ENCODE data around the gene SMIM26. TPM values are rescaled to one million over a fixed set of nuclear protein-coding genes. Genes with fewer than 3 reads are reported as not detected.

SMIM26 gene
- total and polyA plus RNA-seq, 2 of the 13 experiments (the other 11 are each of a cell fraction or from before 2014, with no cell fraction given) = 214 to 249 TPM

DNA sequence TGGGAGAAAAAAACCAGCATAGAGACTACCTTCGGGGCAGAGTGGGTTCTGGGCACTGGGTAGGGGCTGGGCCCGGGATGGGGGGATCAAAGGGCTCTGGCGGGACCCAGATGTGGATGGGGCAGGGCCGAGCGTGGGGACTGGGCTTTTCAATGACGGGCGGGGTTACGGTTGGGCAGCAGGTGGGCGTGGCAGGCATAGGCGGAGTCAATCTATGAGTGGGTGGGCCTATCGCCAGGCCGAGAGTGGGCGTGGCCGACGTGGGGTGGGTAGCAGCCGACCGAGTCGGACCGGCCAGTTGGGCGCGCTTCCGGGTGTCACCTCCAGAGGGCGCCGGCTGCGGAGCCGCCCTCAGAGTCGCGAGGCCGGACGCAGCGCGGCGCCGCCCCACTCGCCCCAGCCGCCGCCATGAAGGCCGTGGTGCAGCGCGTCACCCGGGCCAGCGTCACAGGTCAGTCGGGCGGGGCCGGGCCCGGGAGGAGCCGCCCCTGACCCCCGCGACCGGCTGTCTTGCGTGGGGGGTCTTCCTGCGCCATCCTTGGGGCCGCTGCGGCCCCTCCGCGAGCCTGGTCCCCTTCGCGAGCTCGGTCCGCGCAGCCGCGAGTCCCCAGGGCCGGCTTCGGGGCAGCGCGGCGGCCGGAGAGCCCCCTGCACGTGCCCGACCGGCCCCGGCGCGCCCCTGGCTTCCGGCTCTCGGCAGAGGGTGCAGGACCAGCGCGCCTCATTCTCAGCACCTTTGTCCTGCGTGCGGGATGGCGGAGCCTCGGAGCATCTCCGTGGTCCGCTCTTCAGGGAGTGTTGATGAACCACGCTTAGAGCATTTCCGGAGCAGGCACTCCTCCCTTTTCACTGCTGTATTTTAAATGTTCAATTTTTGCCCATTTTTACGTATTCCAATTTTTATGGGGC lies 20.7 kb downstream of the SMIM26 start, which contains the start of gene DTD1 (continued):
- TF ChIP-seq ZNF333 (CRISPR knock-in tag; IDR thresholded peaks at IDR 0.05; ENCODE audit: borderline replicate concordance) = peak; percentile 18; the same call in 1 of the 2 replicates
- TF ChIP-seq, protein P1, sequence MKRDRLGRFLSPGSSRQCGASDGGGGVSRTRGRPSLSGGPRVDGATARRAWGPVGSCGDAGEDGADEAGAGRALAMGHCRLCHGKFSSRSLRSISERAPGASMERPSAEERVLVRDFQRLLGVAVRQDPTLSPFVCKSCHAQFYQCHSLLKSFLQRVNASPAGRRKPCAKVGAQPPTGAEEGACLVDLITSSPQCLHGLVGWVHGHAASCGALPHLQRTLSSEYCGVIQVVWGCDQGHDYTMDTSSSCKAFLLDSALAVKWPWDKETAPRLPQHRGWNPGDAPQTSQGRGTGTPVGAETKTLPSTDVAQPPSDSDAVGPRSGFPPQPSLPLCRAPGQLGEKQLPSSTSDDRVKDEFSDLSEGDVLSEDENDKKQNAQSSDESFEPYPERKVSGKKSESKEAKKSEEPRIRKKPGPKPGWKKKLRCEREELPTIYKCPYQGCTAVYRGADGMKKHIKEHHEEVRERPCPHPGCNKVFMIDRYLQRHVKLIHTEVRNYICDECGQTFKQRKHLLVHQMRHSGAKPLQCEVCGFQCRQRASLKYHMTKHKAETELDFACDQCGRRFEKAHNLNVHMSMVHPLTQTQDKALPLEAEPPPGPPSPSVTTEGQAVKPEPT (CRISPR knock-in tag; IDR thresholded peaks at IDR 0.05; ENCODE audit: low read depth) = peak; percentile 32; the same call in 1 of the 2 replicates
- TF ChIP-seq, protein P2, sequence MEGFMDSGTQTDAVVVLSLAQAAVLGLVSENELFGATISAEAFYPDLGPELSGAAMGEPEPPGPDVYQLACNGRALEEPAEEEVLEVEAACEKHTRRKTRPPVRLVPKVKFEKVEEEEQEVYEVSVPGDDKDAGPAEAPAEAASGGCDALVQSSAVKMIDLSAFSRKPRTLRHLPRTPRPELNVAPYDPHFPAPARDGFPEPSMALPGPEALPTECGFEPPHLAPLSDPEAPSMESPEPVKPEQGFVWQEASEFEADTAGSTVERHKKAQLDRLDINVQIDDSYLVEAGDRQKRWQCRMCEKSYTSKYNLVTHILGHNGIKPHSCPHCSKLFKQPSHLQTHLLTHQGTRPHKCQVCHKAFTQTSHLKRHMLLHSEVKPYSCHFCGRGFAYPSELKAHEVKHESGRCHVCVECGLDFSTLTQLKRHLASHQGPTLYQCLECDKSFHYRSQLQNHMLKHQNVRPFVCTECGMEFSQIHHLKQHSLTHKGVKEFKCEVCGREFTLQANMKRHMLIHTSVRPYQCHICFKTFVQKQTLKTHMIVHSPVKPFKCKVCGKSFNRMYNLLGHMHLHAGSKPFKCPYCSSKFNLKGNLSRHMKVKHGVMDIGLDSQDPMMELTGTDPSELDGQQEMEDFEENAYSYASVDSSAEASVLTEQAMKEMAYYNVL (CRISPR knock-in tag; IDR thresholded peaks at IDR 0.05; ENCODE audit: borderline replicate concordance) = no peak; the same call in 1 of the 2 replicates
- no peak for TF ChIP-seq NPAS2 (CRISPR knock-in tag; IDR thresholded peaks at IDR 0.05; ENCODE audit: borderline replicate concordance)
- TF ChIP-seq, protein P3, sequence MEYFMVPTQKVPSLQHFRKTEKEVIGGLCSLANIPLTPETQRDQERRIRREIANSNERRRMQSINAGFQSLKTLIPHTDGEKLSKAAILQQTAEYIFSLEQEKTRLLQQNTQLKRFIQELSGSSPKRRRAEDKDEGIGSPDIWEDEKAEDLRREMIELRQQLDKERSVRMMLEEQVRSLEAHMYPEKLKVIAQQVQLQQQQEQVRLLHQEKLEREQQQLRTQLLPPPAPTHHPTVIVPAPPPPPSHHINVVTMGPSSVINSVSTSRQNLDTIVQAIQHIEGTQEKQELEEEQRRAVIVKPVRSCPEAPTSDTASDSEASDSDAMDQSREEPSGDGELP (IDR thresholded peaks at IDR 0.05; ENCODE audit: borderline replicate concordance, low read depth) = peak; percentile 49; the same call in 1 of the 2 replicates
- TF ChIP-seq ZNF562 (CRISPR knock-in tag; IDR thresholded peaks at IDR 0.05; ENCODE audit: borderline replicate concordance) = no peak
- TF ChIP-seq, protein P4, sequence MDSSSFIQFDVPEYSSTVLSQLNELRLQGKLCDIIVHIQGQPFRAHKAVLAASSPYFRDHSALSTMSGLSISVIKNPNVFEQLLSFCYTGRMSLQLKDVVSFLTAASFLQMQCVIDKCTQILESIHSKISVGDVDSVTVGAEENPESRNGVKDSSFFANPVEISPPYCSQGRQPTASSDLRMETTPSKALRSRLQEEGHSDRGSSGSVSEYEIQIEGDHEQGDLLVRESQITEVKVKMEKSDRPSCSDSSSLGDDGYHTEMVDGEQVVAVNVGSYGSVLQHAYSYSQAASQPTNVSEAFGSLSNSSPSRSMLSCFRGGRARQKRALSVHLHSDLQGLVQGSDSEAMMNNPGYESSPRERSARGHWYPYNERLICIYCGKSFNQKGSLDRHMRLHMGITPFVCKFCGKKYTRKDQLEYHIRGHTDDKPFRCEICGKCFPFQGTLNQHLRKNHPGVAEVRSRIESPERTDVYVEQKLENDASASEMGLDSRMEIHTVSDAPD (CRISPR knock-in tag; IDR thresholded peaks at IDR 0.05) = peak; percentile 73; the same call in 1 of the 2 replicates
- TF ChIP-seq CBX2 (IDR thresholded peaks at IDR 0.05; ENCODE audit: low read depth, low read length) = no peak
- no peak for TF ChIP-seq CBX2 (CRISPR knock-in tag; IDR thresholded peaks at IDR 0.05; ENCODE audit: low read depth)
- TF ChIP-seq MAFK (conservative IDR thresholded peaks at IDR 0.05 in 1 of 2, IDR thresholded peaks at IDR 0.05 in 1 of 2; ENCODE audit: low read length in 2 of 2) = no peak
- no peak; the same call in 1 of the 2 replicates for TF ChIP-seq RXRB (CRISPR knock-in tag; IDR thresholded peaks at IDR 0.05; ENCODE audit: borderline replicate concordance)
- TF ChIP-seq GATAD1 (CRISPR knock-in tag; IDR thresholded peaks at IDR 0.05) = peak; percentile 69; the same call in 1 of the 2 replicates
- peak; percentile 91 for TF ChIP-seq REPIN1 (CRISPR knock-in tag; IDR thresholded peaks at IDR 0.05; ENCODE audit: borderline replicate concordance, low read depth)
- no peak for TF ChIP-seq ZZZ3 (CRISPR knock-in tag; IDR thresholded peaks at IDR 0.05; ENCODE audit: borderline replicate concordance)
- no peak for TF ChIP-seq NR2F6 (IDR thresholded peaks at IDR 0.05)
- TF ChIP-seq NR2F6 (CRISPR knock-in tag; IDR thresholded peaks at IDR 0.05) = peak; percentile 15; the same call in 1 of the 2 replicates
- 0 out of 2 replicates have a peak, but pooled peaks have one; percentile 84 for TF ChIP-seq MTF2 (CRISPR knock-in tag; IDR thresholded peaks at IDR 0.05; ENCODE audit: borderline replicate concordance)
- TF ChIP-seq HES4 (CRISPR knock-in tag; IDR thresholded peaks at IDR 0.05; ENCODE audit: borderline replicate concordance) = peak; percentile 64; the same call in 1 of the 2 replicates
- peak; percentile 87; the same call in 1 of the 2 replicates for TF ChIP-seq NFKB2 (CRISPR knock-in tag; IDR thresholded peaks at IDR 0.05; ENCODE audit: borderline replicate concordance)
- TF ChIP-seq ZNF644 (CRISPR knock-in tag; IDR thresholded peaks at IDR 0.05; ENCODE audit: low read depth) = no peak
- TF ChIP-seq CC2D1A (CRISPR knock-in tag; IDR thresholded peaks at IDR 0.05) = no peak

Data from HepG2 (cell line).